GM10266 (cell line): ENCODE measurements around the gene DGKB.

Experiments used
- DNase-seq: peaks from one replicate; pipeline ENCODE4 v3.0.0; 2012; ENCODE audit errors: extremely low spot score
- CTCF ChIP-seq: IDR thresholded peaks from 2 replicates; pipeline ENCODE4 v1.5.1; 2012; ENCODE audit warnings: mild to moderate bottlenecking, low read depth; ENCODE audit not compliant: control insufficient read depth, insufficient read depth; ENCODE audit errors: missing control alignments

Gene DGKB

GRCh38 chr7:14430926-14431325 is 471.6 kb downstream of the DGKB start:
- TF ChIP-seq CTCF, result no peak
- DNase-seq, result no peak

DNA sequence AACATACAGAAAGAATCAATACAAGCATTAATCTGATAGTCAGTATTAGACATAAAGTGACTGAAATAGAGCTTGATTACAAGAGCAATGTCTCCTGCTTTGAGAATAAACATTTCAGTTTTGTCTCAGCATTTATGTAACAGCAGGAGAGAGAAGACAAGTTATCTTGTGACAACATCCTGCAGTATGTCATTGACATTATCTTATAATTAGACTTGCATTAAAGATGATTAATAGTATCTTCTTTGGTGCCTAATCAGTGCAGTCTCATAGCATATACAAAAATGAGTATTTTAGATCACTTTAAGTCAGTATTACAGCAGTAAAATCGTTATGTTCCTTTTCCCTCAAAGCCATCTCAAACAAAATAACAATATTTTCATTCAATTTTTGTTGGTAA is 477.0 kb downstream of the DGKB start:
- no peak for DNase-seq
- TF ChIP-seq CTCF, result no peak

- no peak for TF ChIP-seq CTCF
- no peak for DNase-seq
Observed at GRCh38 chr7:14424675-14425074, 477.9 kb downstream of the DGKB start.

DNA sequence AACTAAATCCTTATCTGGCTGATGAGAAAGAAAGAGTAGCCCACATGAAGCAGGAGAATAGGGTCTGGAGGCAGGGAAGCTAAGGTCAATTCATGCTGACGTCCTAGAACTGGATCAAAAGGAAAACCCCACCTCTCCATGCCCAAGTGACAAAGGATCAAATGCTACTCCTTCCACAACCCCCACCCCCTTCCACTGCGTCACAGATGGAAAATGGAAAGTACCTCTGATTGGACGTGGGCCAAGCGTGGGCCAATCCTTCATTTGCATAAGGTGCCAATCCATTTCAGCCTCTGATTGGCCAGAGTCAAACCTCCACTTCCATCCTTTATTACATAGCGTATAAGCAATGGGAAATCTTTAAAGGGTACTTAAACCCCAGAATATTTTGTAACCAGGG is 481.8 kb downstream of the DGKB start:
- no peak for DNase-seq
- no peak for TF ChIP-seq CTCF

- no peak for DNase-seq
- no peak for TF ChIP-seq CTCF
Observed at GRCh38 chr7:14419531-14419930, 483.0 kb downstream of the DGKB start.

DNA sequence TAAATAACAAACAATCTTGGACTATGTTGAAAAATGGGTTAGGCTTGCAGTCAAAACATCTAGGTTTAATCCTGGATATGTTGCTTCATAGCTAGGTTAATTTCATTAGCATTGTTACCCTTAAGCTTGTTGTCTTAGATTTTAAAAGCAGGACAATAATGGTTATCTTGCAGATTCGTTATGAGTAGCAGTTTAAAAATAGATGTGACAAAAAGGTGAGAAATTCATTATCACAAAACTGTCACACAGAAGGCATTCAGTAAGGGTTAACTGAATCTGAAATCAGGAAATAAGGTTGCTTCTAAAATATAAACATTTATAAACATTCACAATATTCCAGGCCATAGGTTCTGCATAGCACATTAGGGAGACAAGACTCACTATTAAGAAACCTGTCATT is 483.9 kb downstream of the DGKB start:
- DNase-seq, result no peak

More for the DNA sequence above, 483.9 kb downstream of the DGKB start:
- TF ChIP-seq CTCF, result no peak
